GM12891 (cell line): ENCODE measurements around the gene MEI4.

Source experiments
- POLR2A ChIP-seq: IDR thresholded peaks from 2 replicates; pipeline ENCODE4 v1.6.1; 2011; ENCODE audit warnings: low read depth, low read length, control low read depth
- POLR2AphosphoS5 ChIP-seq: IDR thresholded peaks from 2 replicates; pipeline ENCODE4 v1.6.1; 2011; ENCODE audit warnings: low read depth, low read length, control low read depth
- POU2F2 ChIP-seq: IDR thresholded peaks from 2 replicates; pipeline ENCODE4 v1.6.1; 2011; ENCODE audit warnings: low read depth, mild to moderate bottlenecking, control low read depth, low read length, moderate library complexity

GRCh38 chr6:77666846-77667245 is 14.0 kb downstream of the MEI4 start:
- TF ChIP-seq POLR2AphosphoS5 = no peak
- no peak for TF ChIP-seq POLR2A
- TF ChIP-seq POU2F2 = no peak
